HEK293 (cell line): ENCODE results near the gene C19orf12.

Experiments
- EGR2 ChIP-seq: fragments of 450-650 bp; formaldehyde crosslinking; IDR thresholded peaks from 2 replicates; pipeline ENCODE4 v1.5.1; 2016; ENCODE audit warnings: low read depth, missing biosample characterization, missing genetic modification characterization
- GFI1B ChIP-seq: fragments of 450-650 bp; formaldehyde crosslinking; IDR thresholded peaks from 2 replicates; pipeline ENCODE4 v1.5.1; 2016; ENCODE audit warnings: missing biosample characterization, missing genetic modification characterization
- HOXD13 ChIP-seq: sonication (generic); formaldehyde crosslinking; IDR thresholded peaks from 2 replicates; pipeline ENCODE4 v1.8.0; 2022; ENCODE audit warnings: missing genetic modification reagents, borderline replicate concordance
- IKZF3 ChIP-seq: fragments of 450-650 bp; IDR thresholded peaks from 2 replicates; pipeline ENCODE4 v1.5.0; 2018; ENCODE audit warnings: missing biosample characterization, mild to moderate bottlenecking, missing genetic modification characterization, moderate library complexity
- KLF17 ChIP-seq: fragments of 450-650 bp; formaldehyde crosslinking; IDR thresholded peaks from 2 replicates; pipeline ENCODE4 v1.5.1; 2016; ENCODE audit warnings: missing biosample characterization, missing genetic modification characterization
- KLF9 ChIP-seq: fragments of 450-650 bp; formaldehyde crosslinking; IDR thresholded peaks from 2 replicates; pipeline ENCODE4 v1.5.1; 2016; ENCODE audit warnings: missing biosample characterization, missing genetic modification characterization, low read depth
- REPIN1 ChIP-seq: fragments of 450-650 bp; formaldehyde crosslinking; IDR thresholded peaks from 2 replicates; pipeline ENCODE4 v1.5.1; 2017; ENCODE audit warnings: missing biosample characterization, missing genetic modification characterization, low read depth
- SALL2 ChIP-seq: fragments of 450-650 bp; formaldehyde crosslinking; IDR thresholded peaks from 2 replicates; pipeline ENCODE4 v1.5.0; 2017; ENCODE audit warnings: missing biosample characterization, mild to moderate bottlenecking, missing genetic modification characterization, borderline replicate concordance
- YY1 ChIP-seq: fragments of 450-650 bp; formaldehyde crosslinking; IDR thresholded peaks from 2 replicates; pipeline ENCODE4 v1.5.1; 2018; ENCODE audit warnings: missing biosample characterization, missing genetic modification characterization
- ZBTB11 ChIP-seq: fragments of 450-650 bp; formaldehyde crosslinking; conservative IDR thresholded peaks from 2 replicates; pipeline ENCODE4 v1.5.1; 2016; ENCODE audit warnings: low read depth, missing biosample characterization, missing genetic modification characterization
- ZBTB49 ChIP-seq: fragments of 450-650 bp; formaldehyde crosslinking; IDR thresholded peaks from 2 replicates; pipeline ENCODE4 v1.5.1; 2016; ENCODE audit warnings: missing biosample characterization, missing genetic modification characterization, low read depth
- ZFHX2 ChIP-seq: fragments of 450-650 bp; formaldehyde crosslinking; conservative IDR thresholded peaks from 2 replicates; pipeline ENCODE4 v1.5.1; 2016; ENCODE audit warnings: missing biosample characterization, missing genetic modification characterization
- ZFP37 ChIP-seq: fragments of 450-650 bp; formaldehyde crosslinking; IDR thresholded peaks from 2 replicates; pipeline ENCODE4 v1.5.1; 2016; ENCODE audit warnings: missing biosample characterization, missing genetic modification characterization
- ZNF10 ChIP-seq: fragments of 450-650 bp; formaldehyde crosslinking; IDR thresholded peaks from 2 replicates; pipeline ENCODE4 v1.5.1; 2017; ENCODE audit warnings: missing biosample characterization, missing genetic modification characterization
- ZNF184 ChIP-seq: fragments of 450-650 bp; IDR thresholded peaks from 2 replicates; pipeline ENCODE4 v1.5.1; 2018; ENCODE audit warnings: missing biosample characterization, mild to moderate bottlenecking, missing genetic modification characterization
- ZNF19 ChIP-seq: fragments of 450-650 bp; formaldehyde crosslinking; IDR thresholded peaks from 2 replicates; pipeline ENCODE4; 2016; ENCODE audit warnings: missing biosample characterization, missing genetic modification characterization, low read depth
- ZNF211 ChIP-seq: fragments of 450-650 bp; formaldehyde crosslinking; IDR thresholded peaks from 2 replicates; pipeline ENCODE4 v1.5.1; 2016; ENCODE audit warnings: low read depth, missing biosample characterization, missing genetic modification characterization
- ZNF223 ChIP-seq: fragments of 450-650 bp; formaldehyde crosslinking; IDR thresholded peaks from 2 replicates; pipeline ENCODE4 v1.5.1; 2016; ENCODE audit warnings: missing biosample characterization, missing genetic modification characterization
- ZNF302 ChIP-seq: fragments of 450-650 bp; formaldehyde crosslinking; IDR thresholded peaks from 2 replicates; pipeline ENCODE4 v1.5.1; 2016; ENCODE audit warnings: missing biosample characterization, missing genetic modification characterization, low read depth
- ZNF335 ChIP-seq: fragments of 450-650 bp; formaldehyde crosslinking; conservative IDR thresholded peaks from 2 replicates; pipeline ENCODE4 v1.5.1; 2016; ENCODE audit warnings: missing biosample characterization, missing genetic modification characterization
- ZNF350 ChIP-seq: fragments of 450-650 bp; formaldehyde crosslinking; IDR thresholded peaks from 2 replicates; pipeline ENCODE4 v1.5.0; 2017; ENCODE audit warnings: missing biosample characterization, mild to moderate bottlenecking, missing genetic modification characterization
- ZNF394 ChIP-seq: fragments of 450-650 bp; formaldehyde crosslinking; IDR thresholded peaks from 2 replicates; pipeline ENCODE4 v1.5.1; 2016; ENCODE audit warnings: missing biosample characterization, missing genetic modification characterization, mild to moderate bottlenecking, moderate library complexity, borderline replicate concordance
- ZNF433 ChIP-seq: fragments of 450-650 bp; formaldehyde crosslinking; IDR thresholded peaks from 2 replicates; pipeline ENCODE4 v1.5.1; 2016; ENCODE audit warnings: missing biosample characterization, missing genetic modification characterization, low read depth
- ZNF473 ChIP-seq: fragments of 450-650 bp; formaldehyde crosslinking; IDR thresholded peaks from 2 replicates; pipeline ENCODE4 v1.5.1; 2017; ENCODE audit warnings: missing biosample characterization, missing genetic modification characterization
- ZNF518A ChIP-seq: fragments of 450-650 bp; formaldehyde crosslinking; conservative IDR thresholded peaks from 2 replicates; pipeline ENCODE4 v1.5.1; 2016; ENCODE audit warnings: low read depth, missing biosample characterization, missing genetic modification characterization
- ZNF571 ChIP-seq: fragments of 450-650 bp; formaldehyde crosslinking; IDR thresholded peaks from 2 replicates; pipeline ENCODE4 v1.5.0; 2017; ENCODE audit warnings: missing biosample characterization, missing genetic modification characterization
- ZNF580 ChIP-seq: fragments of 450-650 bp; formaldehyde crosslinking; IDR thresholded peaks from 2 replicates; pipeline ENCODE4 v1.5.1; 2016; ENCODE audit warnings: missing biosample characterization, missing genetic modification characterization
- ZNF747 ChIP-seq: fragments of 450-650 bp; formaldehyde crosslinking; IDR thresholded peaks from 2 replicates; pipeline ENCODE4 v1.5.1; 2016; ENCODE audit warnings: missing biosample characterization, missing genetic modification characterization
- ZNF777 ChIP-seq: fragments of 450-650 bp; formaldehyde crosslinking; IDR thresholded peaks from 2 replicates; pipeline ENCODE4 v1.5.1; 2017; ENCODE audit warnings: missing biosample characterization, missing genetic modification characterization, borderline replicate concordance

Gene C19orf12

GRCh38 chr19:29687244-29687896, 27.7 kb downstream of the C19orf12 start (continued):
- TF ChIP-seq ZBTB49 (no peak), IKZF3 (tag by site-specific recombination) (no peak), ZNF19 (tag by site-specific recombination) (no peak), ZNF184 (no peak; the same call in 1 of the 2 replicates), ZNF10 (tag by site-specific recombination) (no peak), ZNF571 (no peak), REPIN1 (tag by site-specific recombination) (no peak), SALL2 (tag by site-specific recombination) (no peak), HOXD13 (CRISPR knock-in tag) (no peak), YY1 (tag by site-specific recombination) (no peak), ZNF302 (tag by site-specific recombination) (no peak), KLF9 (tag by site-specific recombination) (peak; percentile 84), ZNF433 (tag by site-specific recombination) (no peak), ZNF394 (tag by site-specific recombination) (peak; percentile 72; the same call in 1 of the 2 replicates), ZNF350 (tag by site-specific recombination) (no peak), ZNF223 (no peak), ZNF580 (tag by site-specific recombination) (no peak), EGR2 (tag by site-specific recombination) (peak; percentile 89), KLF17 (tag by site-specific recombination) (no peak), ZNF777 (tag by site-specific recombination) (no peak), ZNF747 (tag by site-specific recombination) (0 out of 2 replicates have a peak, but pooled peaks have one; percentile 72), ZNF518A (peak; percentile 57), ZBTB11 (no peak), ZFHX2 (peak; percentile 93), ZFP37 (tag by site-specific recombination) (no peak), ZNF211 (no peak), ZNF335 (peak; percentile 88), ZNF473 (tag by site-specific recombination) (no peak), GFI1B (no peak)
